ENCODE data around the gene ZNF518A.
"Not testable (repeated sequence)": the region's sequence is repeated elsewhere in the genome, so short reads cannot be mapped to it uniquely, and the experiment has no call there.

Gene ZNF518A

GRCh38 chr10:96152437-96152836 is 22.3 kb downstream of the ZNF518A start:
- Histone ChIP-seq H3K27me3 (ENCODE audit: control insufficient read depth in 1 of 2, insufficient read depth in 2 of 2, low read length in 2 of 2) (no peaks in the 10 kb centered on the region), H3K9ac (ENCODE audit: low read length) (no peak overlapping the region), H3K4me1 (ENCODE audit: insufficient read depth, low read length) (no peaks in the 10 kb centered on the region), H3K9me3 (ENCODE audit: low read length) (no peaks in the 10 kb centered on the region), H3K36me3 (ENCODE audit: insufficient read depth, low read length) (peaks cover 49% of the 10 kb centered on the region), H3K27ac (ENCODE audit: low read depth, low read length) (no peak overlapping the region), H3K4me3 (ENCODE audit: low read depth in 1 of 2, low read length in 2 of 2) (no peak overlapping the region)

GRCh38 chr10:96153070-96153469 is 23.0 kb downstream of the ZNF518A start:
- Histone ChIP-seq H3K27ac (ENCODE audit: low read depth, low read length) (no peak overlapping the region), H3K9ac (ENCODE audit: low read length) (no peak overlapping the region), H3K4me3 (ENCODE audit: low read depth in 1 of 2, low read length in 2 of 2) (no peak overlapping the region), H3K27me3 (ENCODE audit: control insufficient read depth in 1 of 2, insufficient read depth in 2 of 2, low read length in 2 of 2) (no peaks in the 10 kb centered on the region), H3K9me3 (ENCODE audit: low read length) (no peaks in the 10 kb centered on the region), H3K4me1 (ENCODE audit: insufficient read depth, low read length) (no peaks in the 10 kb centered on the region), H3K36me3 (ENCODE audit: insufficient read depth, low read length) (peaks cover 51% of the 10 kb centered on the region)

GRCh38 chr10:96165726-96166125 is 35.6 kb downstream of the ZNF518A start:
- H3K9me3 ChIP-seq (ENCODE audit: low read length) = no peaks in the 10 kb centered on the region
- H3K36me3 ChIP-seq (ENCODE audit: insufficient read depth, low read length) = no peaks in the 10 kb centered on the region
- H3K4me1 ChIP-seq (ENCODE audit: insufficient read depth, low read length) = no peaks in the 10 kb centered on the region
- H3K4me3 ChIP-seq (ENCODE audit: low read depth in 1 of 2, low read length in 2 of 2) = no peak overlapping the region
- no peak overlapping the region for H3K27ac ChIP-seq (ENCODE audit: low read depth, low read length)
- no peak overlapping the region for H3K9ac ChIP-seq (ENCODE audit: low read length)
- no peaks in the 10 kb centered on the region for H3K27me3 ChIP-seq (ENCODE audit: control insufficient read depth in 1 of 2, insufficient read depth in 2 of 2, low read length in 2 of 2)

GRCh38 chr10:96168546-96168945 is 38.4 kb downstream of the ZNF518A start:
- H3K9ac ChIP-seq (ENCODE audit: low read length) = no peak overlapping the region
- H3K27me3 ChIP-seq (ENCODE audit: control insufficient read depth in 1 of 2, insufficient read depth in 2 of 2, low read length in 2 of 2) = no peaks in the 10 kb centered on the region
- H3K4me1 ChIP-seq (ENCODE audit: insufficient read depth, low read length) = no peaks in the 10 kb centered on the region
- no peaks in the 10 kb centered on the region for H3K36me3 ChIP-seq (ENCODE audit: insufficient read depth, low read length)
- H3K27ac ChIP-seq (ENCODE audit: low read depth, low read length) = no peak overlapping the region
- no peaks in the 10 kb centered on the region for H3K9me3 ChIP-seq (ENCODE audit: low read length)
- no peak overlapping the region for H3K4me3 ChIP-seq (ENCODE audit: low read depth in 1 of 2, low read length in 2 of 2)

- Histone ChIP-seq H3K9ac (ENCODE audit: low read length) (no peak overlapping the region), H3K36me3 (ENCODE audit: insufficient read depth, low read length) (no peaks in the 10 kb centered on the region), H3K9me3 (ENCODE audit: low read length) (no peaks in the 10 kb centered on the region), H3K4me1 (ENCODE audit: insufficient read depth, low read length) (no peaks in the 10 kb centered on the region), H3K4me3 (ENCODE audit: low read depth in 1 of 2, low read length in 2 of 2) (no peak overlapping the region), H3K27me3 (ENCODE audit: control insufficient read depth in 1 of 2, insufficient read depth in 2 of 2, low read length in 2 of 2) (no peaks in the 10 kb centered on the region), H3K27ac (ENCODE audit: low read depth, low read length) (no peak overlapping the region)
These were observed 40.1 kb downstream of the ZNF518A start for GRCh38 chr10:96170230-96170629.

- H3K4me3 ChIP-seq (ENCODE audit: low read depth in 1 of 2, low read length in 2 of 2) = no peak overlapping the region
- no peaks in the 10 kb centered on the region for H3K9me3 ChIP-seq (ENCODE audit: low read length)
- no peak overlapping the region for H3K27ac ChIP-seq (ENCODE audit: low read depth, low read length)
These were observed 42.6 kb downstream of the ZNF518A start for GRCh38 chr10:96172666-96173065.

GRCh38 chr10:96176985-96177384 is 46.9 kb downstream of the ZNF518A start:
- Histone ChIP-seq H3K9ac (ENCODE audit: low read length) (no peak overlapping the region), H3K4me3 (ENCODE audit: low read depth in 1 of 2, low read length in 2 of 2) (no peak overlapping the region), H3K9me3 (ENCODE audit: low read length) (no peaks in the 10 kb centered on the region), H3K27me3 (ENCODE audit: control insufficient read depth in 1 of 2, insufficient read depth in 2 of 2, low read length in 2 of 2) (no peaks in the 10 kb centered on the region), H3K36me3 (ENCODE audit: insufficient read depth, low read length) (no peaks in the 10 kb centered on the region), H3K4me1 (ENCODE audit: insufficient read depth, low read length) (no peaks in the 10 kb centered on the region), H3K27ac (ENCODE audit: low read depth, low read length) (no peak overlapping the region)

More at GRCh38 chr10:96172666-96173065, 42.6 kb downstream of the ZNF518A start:
- Histone ChIP-seq H3K27me3 (ENCODE audit: control insufficient read depth in 1 of 2, insufficient read depth in 2 of 2, low read length in 2 of 2) (no peaks in the 10 kb centered on the region), H3K36me3 (ENCODE audit: insufficient read depth, low read length) (no peaks in the 10 kb centered on the region), H3K4me1 (ENCODE audit: insufficient read depth, low read length) (no peaks in the 10 kb centered on the region), H3K9ac (ENCODE audit: low read length) (no peak overlapping the region)

- Histone ChIP-seq H3K36me3 (ENCODE audit: insufficient read depth, low read length) (no peaks in the 10 kb centered on the region), H3K9me3 (ENCODE audit: low read length) (no peaks in the 10 kb centered on the region), H3K9ac (ENCODE audit: low read length) (no peak overlapping the region), H3K27ac (ENCODE audit: low read depth, low read length) (no peak overlapping the region), H3K27me3 (ENCODE audit: control insufficient read depth in 1 of 2, insufficient read depth in 2 of 2, low read length in 2 of 2) (no peaks in the 10 kb centered on the region), H3K4me3 (ENCODE audit: low read depth in 1 of 2, low read length in 2 of 2) (no peak overlapping the region), H3K4me1 (ENCODE audit: insufficient read depth, low read length) (no peaks in the 10 kb centered on the region)
These were observed 58.3 kb downstream of the ZNF518A start for GRCh38 chr10:96188421-96188820.

- Histone ChIP-seq H3K27me3 (ENCODE audit: control insufficient read depth in 1 of 2, insufficient read depth in 2 of 2, low read length in 2 of 2) (no peaks in the 10 kb centered on the region), H3K27ac (ENCODE audit: low read depth, low read length) (no peak overlapping the region), H3K9me3 (ENCODE audit: low read length) (no peaks in the 10 kb centered on the region), H3K36me3 (ENCODE audit: insufficient read depth, low read length) (no peaks in the 10 kb centered on the region), H3K4me1 (ENCODE audit: insufficient read depth, low read length) (no peaks in the 10 kb centered on the region), H3K9ac (ENCODE audit: low read length) (no peak overlapping the region), H3K4me3 (ENCODE audit: low read depth in 1 of 2, low read length in 2 of 2) (no peak overlapping the region)
These were observed 58.8 kb downstream of the ZNF518A start for GRCh38 chr10:96188916-96189315.

GRCh38 chr10:96189505-96189904 is 59.4 kb downstream of the ZNF518A start:
- not testable (repeated sequence) for H3K27ac ChIP-seq (ENCODE audit: low read depth, low read length); H3K4me3 ChIP-seq (ENCODE audit: low read depth in 1 of 2, low read length in 2 of 2); H3K9me3 ChIP-seq (ENCODE audit: low read length); H3K36me3 ChIP-seq (ENCODE audit: insufficient read depth, low read length); H3K27me3 ChIP-seq (ENCODE audit: control insufficient read depth in 1 of 2, insufficient read depth in 2 of 2, low read length in 2 of 2); H3K9ac ChIP-seq (ENCODE audit: low read length); H3K4me1 ChIP-seq (ENCODE audit: insufficient read depth, low read length)

- Histone ChIP-seq H3K4me3 (ENCODE audit: low read depth in 1 of 2, low read length in 2 of 2) (no peak overlapping the region), H3K36me3 (ENCODE audit: insufficient read depth, low read length) (no peaks in the 10 kb centered on the region), H3K9ac (ENCODE audit: low read length) (no peak overlapping the region), H3K9me3 (ENCODE audit: low read length) (no peaks in the 10 kb centered on the region), H3K27ac (ENCODE audit: low read depth, low read length) (no peak overlapping the region), H3K4me1 (ENCODE audit: insufficient read depth, low read length) (no peaks in the 10 kb centered on the region), H3K27me3 (ENCODE audit: control insufficient read depth in 1 of 2, insufficient read depth in 2 of 2, low read length in 2 of 2) (no peaks in the 10 kb centered on the region)
These were observed 71.4 kb downstream of the ZNF518A start for GRCh38 chr10:96201525-96201924.

GRCh38 chr10:96205580-96205979 is 75.5 kb downstream of the ZNF518A start:
- Histone ChIP-seq H3K36me3 (ENCODE audit: insufficient read depth, low read length) (no peaks in the 10 kb centered on the region), H3K27me3 (ENCODE audit: control insufficient read depth in 1 of 2, insufficient read depth in 2 of 2, low read length in 2 of 2) (no peaks in the 10 kb centered on the region), H3K27ac (ENCODE audit: low read depth, low read length) (no peak overlapping the region), H3K9me3 (ENCODE audit: low read length) (no peaks in the 10 kb centered on the region), H3K9ac (ENCODE audit: low read length) (no peak overlapping the region), H3K4me1 (ENCODE audit: insufficient read depth, low read length) (no peaks in the 10 kb centered on the region), H3K4me3 (ENCODE audit: low read depth in 1 of 2, low read length in 2 of 2) (no peak overlapping the region)
